H1 (cell line): ENCODE results near the gene BCAR3. TPM values are rescaled to one million over a fixed set of nuclear protein-coding genes. Genes with fewer than 3 reads are reported as not detected.

ENCODE experiments used
- CTCF ChIA-PET: fragments of 300-600 bp; sonication (Branson Sonifier 250); formaldehyde crosslinking; loops from one replicate; lab custom pipeline; 2021; ENCODE audit not compliant: partially characterized antibody; lab: Charles Lee
- POLR2A ChIA-PET: fragments of 300-600 bp; sonication (Branson Sonifier 250); formaldehyde crosslinking; loops from one replicate; lab custom pipeline; 2021; ENCODE audit warnings: inconsistent platforms; ENCODE audit not compliant: partially characterized antibody; lab: Charles Lee
- DNase-seq, 2 experiments: peaks; one replicate each; pipeline versions ENCODE4 v3.0.0 to v3.0.0-alpha.2; 2010 to 2022; ENCODE audit warnings: low spot score in 2 of 2, low read depth in 1 of 2, mixed read lengths in 1 of 2
- FAIRE-seq: peaks from 2 replicates; lab custom pipeline; 2011; peaks lifted over from hg19 to GRCh38; lab: Jason Lieb, UNC
- H2AFZ ChIP-seq: 2 replicates; pipeline ENCODE4 v1.8.1; 2012; ENCODE audit warnings: low read length, inconsistent platforms
- H2AK5ac ChIP-seq: 2 replicates; pipeline ENCODE4 v1.6.1; 2013; ENCODE audit warnings: low read depth, low read length
- H2BK120ac ChIP-seq: replicated peaks from 2 replicates; pipeline ENCODE3; 2013; ENCODE audit warnings: low read depth, low read length, inconsistent platforms
- H2BK12ac ChIP-seq: 2 replicates; pipeline ENCODE4 v1.6.1; 2013; ENCODE audit warnings: low read depth, low read length
- H2BK15ac ChIP-seq: 2 replicates; pipeline ENCODE4 v1.6.1; 2013; ENCODE audit warnings: low read length
- H2BK20ac ChIP-seq: 2 replicates; pipeline ENCODE4 v1.6.1; 2013; ENCODE audit warnings: low read length
- H2BK5ac ChIP-seq: 2 replicates; pipeline ENCODE4 v1.6.1; 2013; ENCODE audit warnings: low read depth, low read length
- H3K14ac ChIP-seq: 2 replicates; pipeline ENCODE4 v1.6.1; 2013; ENCODE audit warnings: inconsistent platforms; ENCODE audit not compliant: insufficient read length
- H3K18ac ChIP-seq: 2 replicates; pipeline ENCODE4 v1.6.1; 2013; ENCODE audit warnings: low read length; ENCODE audit errors: extremely low read depth
- H3K23ac ChIP-seq: 2 replicates; pipeline ENCODE4 v1.6.1; 2013; ENCODE audit warnings: inconsistent platforms; ENCODE audit not compliant: insufficient read length
- H3K23me2 ChIP-seq: 2 replicates; pipeline ENCODE4 v1.6.1; 2013; ENCODE audit warnings: low read depth, low read length
- H3K27ac ChIP-seq: 2 replicates; pipeline ENCODE4 v1.6.1; 2011; ENCODE audit warnings: low read depth, low read length, inconsistent platforms
- H3K27me3 ChIP-seq, 4 experiments: replicated peaks in 1 of 4; 1 replicate in 1 of 4; 2 replicates in 3 of 4; pipeline versions ENCODE4 v1.6.1 to v1.8.1; 2011 to 2013; ENCODE audit warnings: low read length in 3 of 4, mild to moderate bottlenecking in 3 of 4, inconsistent platforms in 2 of 4, mixed read lengths in 2 of 4, moderate library complexity in 1 of 4; ENCODE audit not compliant: control insufficient read depth in 3 of 4, insufficient read depth in 3 of 4; ENCODE audit errors: extremely low read depth in 1 of 4
- H3K36me3 ChIP-seq, 4 experiments: 2 replicates each; pipeline versions ENCODE4 v1.6.1 to v1.8.1; 2011 to 2013; ENCODE audit warnings: mild to moderate bottlenecking in 4 of 4, low read length in 3 of 4, moderate library complexity in 2 of 4, control low read depth in 1 of 4, inconsistent platforms in 1 of 4; ENCODE audit not compliant: insufficient read depth in 4 of 4, control insufficient read depth in 2 of 4
- H3K4ac ChIP-seq: replicated peaks from 2 replicates; pipeline ENCODE3; 2013; ENCODE audit warnings: low read length, low read depth, mixed read lengths, inconsistent platforms; ENCODE audit not compliant: insufficient read length
- H3K4me1 ChIP-seq, 4 experiments: replicated peaks in 1 of 4; 1 replicate in 1 of 4; 2 replicates in 3 of 4; pipeline versions ENCODE4 v1.6.1 to v1.8.1; 2011 to 2013; ENCODE audit warnings: low read length in 3 of 4, inconsistent platforms in 2 of 4, mixed read lengths in 1 of 4; ENCODE audit not compliant: insufficient read depth in 4 of 4, control insufficient read depth in 3 of 4
- H3K4me2 ChIP-seq, 2 experiments: 2 replicates each; pipeline versions ENCODE4 v1.6.1 to v1.8.1; 2011 to 2013; ENCODE audit warnings: low read depth in 2 of 2, low read length in 2 of 2, control low read depth in 1 of 2, inconsistent platforms in 1 of 2, mild to moderate bottlenecking in 1 of 2; ENCODE audit not compliant: insufficient read depth in 1 of 2
- H3K4me3 ChIP-seq, 4 experiments: fragments of 200-600, 300-600 bp in 1 of 4; sonication (generic), shearing (Covaris generic), sonication (Bioruptor Twin) in 1 of 4; 2 replicates each; pipeline versions ENCODE4 v1.5.1 to v1.8.1; 2011 to 2016; ENCODE audit warnings: low read length in 4 of 4, low read depth in 3 of 4, control low read depth in 2 of 4, inconsistent platforms in 2 of 4, mild to moderate bottlenecking in 2 of 4, mixed read lengths in 1 of 4, moderate library complexity in 1 of 4; ENCODE audit not compliant: insufficient read depth in 2 of 4; ENCODE audit errors: extremely low read depth in 1 of 4
- H3K56ac ChIP-seq: replicated peaks from 2 replicates; pipeline ENCODE3; 2013; ENCODE audit warnings: low read depth, mild to moderate bottlenecking, mixed read lengths, low read length, inconsistent platforms; ENCODE audit not compliant: insufficient read length
- H3K79me1 ChIP-seq: 2 replicates; pipeline ENCODE4 v1.6.1; 2013; ENCODE audit warnings: low read depth, low read length, control low read depth
- H3K79me2 ChIP-seq, 2 experiments: 2 replicates each; pipeline versions ENCODE4 v1.6.1 to v1.8.1; 2012 to 2013; ENCODE audit warnings: low read length in 2 of 2, mild to moderate bottlenecking in 2 of 2, inconsistent platforms in 1 of 2; ENCODE audit not compliant: insufficient read depth in 2 of 2, control insufficient read depth in 1 of 2
- H3K9ac ChIP-seq, 4 experiments: replicated peaks in 1 of 4; 1 replicate in 1 of 4; 2 replicates in 3 of 4; pipeline versions ENCODE4 v1.6.1 to v1.8.1; 2011 to 2013; ENCODE audit warnings: low read depth in 3 of 4, low read length in 3 of 4, control low read depth in 2 of 4, mild to moderate bottlenecking in 2 of 4, moderate library complexity in 2 of 4, inconsistent platforms in 1 of 4; ENCODE audit errors: extremely low read depth in 1 of 4
- H3K9me3 ChIP-seq, 2 experiments: 2 replicates each; pipeline versions ENCODE4 v1.6.1 to v1.8.1; 2012 to 2013; ENCODE audit warnings: mild to moderate bottlenecking in 2 of 2, moderate library complexity in 2 of 2, control low read depth in 1 of 2, inconsistent platforms in 1 of 2, low read depth in 1 of 2, low read length in 1 of 2, mixed read lengths in 1 of 2; ENCODE audit not compliant: insufficient read depth in 2 of 2
- H4K20me1 ChIP-seq, 2 experiments: replicated peaks in 1 of 2; 2 replicates each; pipeline versions ENCODE3 to v1.8.1; 2011 to 2013; ENCODE audit warnings: inconsistent platforms in 2 of 2, low read length in 2 of 2, mild to moderate bottlenecking in 1 of 2; ENCODE audit not compliant: insufficient read depth in 2 of 2, control insufficient read depth in 1 of 2
- H4K5ac ChIP-seq: 2 replicates; pipeline ENCODE4 v1.6.1; 2013; ENCODE audit warnings: low read length, low read depth, mixed read lengths, inconsistent platforms; ENCODE audit not compliant: insufficient read length
- H4K8ac ChIP-seq: 2 replicates; pipeline ENCODE4 v1.8.0; 2013; ENCODE audit warnings: mild to moderate bottlenecking, moderate library complexity, low read length, inconsistent platforms; ENCODE audit not compliant: insufficient read depth; ENCODE audit errors: extremely low read depth
- H4K91ac ChIP-seq: replicated peaks from 2 replicates; pipeline ENCODE3; 2013; ENCODE audit warnings: low read length, mixed read lengths, inconsistent platforms; ENCODE audit not compliant: insufficient read length
- JUN ChIP-seq: IDR thresholded peaks from 2 replicates; pipeline ENCODE4 v1.6.1; 2011; ENCODE audit warnings: low read depth, mild to moderate bottlenecking, improper control_type of control experiment, low read length
- SAP30 ChIP-seq: fragments of 300-600 bp; sonication (generic); IDR thresholded peaks from 2 replicates; pipeline ENCODE4 v1.7.1; 2012; ENCODE audit warnings: low read length, moderate library complexity, mild to moderate bottlenecking, inconsistent platforms; ENCODE audit not compliant: insufficient read depth, insufficient replicate concordance
- TEAD4 ChIP-seq: IDR thresholded peaks from 2 replicates; pipeline ENCODE4 v1.6.1; 2012; ENCODE audit warnings: low read depth, low read length, inconsistent platforms, mixed read lengths
- WGBS, 2 experiments: shearing (Covaris generic) in 1 of 2; methylation state at CpG; one replicate each; pipeline versions ENCODE4 v1.1.6 to v1.1.7; 2013 to 2015; ENCODE audit warnings: low lambda C conversion rate in 2 of 2, mixed read lengths in 2 of 2, inconsistent platforms in 1 of 2, low coverage in 1 of 2, missing lambda C conversion rate in 1 of 2; ENCODE audit not compliant: insufficient replicate concordance in 2 of 2, insufficient coverage in 1 of 2, insufficient read length in 1 of 2; ENCODE audit errors: extremely low coverage in 1 of 2, missing lambda C conversion rate in 1 of 2; 5-methylcytosine and 5-hydroxymethylcytosine counted together
- polyA plus RNA-seq, 7 experiments: library from polyadenylated mRNA; depleted of rRNA in 3 of 7; stranded (reverse) in 5 of 7; unstranded in 2 of 7; fragments of >200 nt in 5 of 7; fragments of 200-250 nt in 2 of 7; gene quantifications; 1 replicate in 5 of 7; 2 replicates in 1 of 7; 4 replicates in 1 of 7; pipeline versions ENCODE4 v1.2.1 to v1.2.3, GENCODE V29; 2011 to 2013; ENCODE audit warnings: missing spikeins in 2 of 7, mixed read lengths in 2 of 7
- total RNA-seq: library from RNA; stranded (reverse); fragmentation: NEBNext Ultra II Directional; extraction: Animal tissue kit (Norgen Biotek cat#: 25700); gene quantifications from 2 replicates; pipeline ENCODE4 v1.2.1, GENCODE V29; 2021

The BCAR3 gene
- total and polyA plus RNA-seq, 2 of the 8 experiments (the other 6 are each of a cell fraction or from before 2014, with no cell fraction given), result 5.6 to 9.2 TPM

DNA sequence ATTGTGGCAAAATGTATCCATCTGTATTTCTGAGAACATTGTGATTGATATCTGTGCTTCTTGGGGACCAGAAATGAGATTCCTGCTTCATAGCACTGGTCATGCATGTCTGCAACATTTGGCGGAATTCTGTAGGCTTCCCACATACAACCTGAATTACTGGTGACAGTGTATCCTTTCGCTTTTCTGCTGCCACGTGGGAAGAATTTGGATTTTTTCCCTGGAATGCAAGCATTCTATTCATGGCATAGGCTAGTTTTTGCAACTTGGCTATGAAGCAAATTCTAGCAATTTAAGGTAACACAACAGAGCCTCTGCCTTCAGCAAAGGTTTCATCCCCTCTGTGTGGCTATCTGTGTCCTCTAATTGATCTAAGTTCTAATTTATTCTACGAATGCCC is 85.9 kb downstream of the BCAR3 start:
- no peak overlapping the region for H3K4me3 ChIP-seq
- no peak overlapping the region for H2BK12ac ChIP-seq
- no peak for DNase-seq
- CTCF ChIA-PET, result interaction anchor here (1.6 kb wide), 1 partner anchor 158 kb away, joined by 4 read pairs; no protein-coding TSS in a partner anchor
- H3K79me1 ChIP-seq, result peaks cover 3% of the 10 kb centered on the region; the same call in 1 of the 2 replicates
- POLR2A ChIA-PET, result no interaction called here
- FAIRE-seq, result no peak
- no peak overlapping the region for H3K18ac ChIP-seq
- H2BK20ac ChIP-seq, result no peak overlapping the region
- H3K4me1 ChIP-seq, result peaks cover 7 to 19% (median 11%) of the 10 kb centered on the region in 4 experiments; a peak in 6 of 7 replicates
- no peak overlapping the region for H3K56ac ChIP-seq
- no peak overlapping the region for H2BK120ac ChIP-seq
- no peak overlapping the region for H3K27ac ChIP-seq
- no peaks in the 10 kb centered on the region for H3K9me3 ChIP-seq
- no peak overlapping the region for H3K9ac ChIP-seq
- no peaks in the 10 kb centered on the region for H3K27me3 ChIP-seq
- no peak overlapping the region for H4K91ac ChIP-seq
- peaks cover 0 to 4% of the 10 kb centered on the region in 2 experiments for H4K20me1 ChIP-seq
- no peak overlapping the region for H2BK15ac ChIP-seq
- H3K4me2 ChIP-seq, result no peak overlapping the region
- H2AK5ac ChIP-seq, result no peak overlapping the region
- H4K5ac ChIP-seq, result no peak overlapping the region
- H3K36me3 ChIP-seq, result no peaks in the 10 kb centered on the region
- H3K4ac ChIP-seq, result no peak overlapping the region
- H2AFZ ChIP-seq, result no peak overlapping the region
- H3K23me2 ChIP-seq, result no peaks in the 10 kb centered on the region
- no peak overlapping the region for H3K14ac ChIP-seq
- H3K79me2 ChIP-seq, result no peaks in the 10 kb centered on the region; a peak in 1 of 4 replicates
- 88% methylated on average over 4 of the region's 4 CpGs; no CpG with 5 or more reads in 1 of the 2 experiments for WGBS, 2 experiments
- H2BK5ac ChIP-seq, result no peak overlapping the region
- H3K23ac ChIP-seq, result no peak overlapping the region
- H4K8ac ChIP-seq, result no peak overlapping the region
- TF ChIP-seq JUN (no peak), TEAD4 (0 out of 2 replicates have a peak, but pooled peaks have one; percentile 24), SAP30 (no peak)
